Right atrium auricular region (tissue), 2 donors: Measurements from ENCODE around the gene ARVCF. TPM values are rescaled to one million over a fixed set of nuclear protein-coding genes. Genes with fewer than 3 reads are reported as not detected.

Experiments used
- DNase-seq: peaks from one replicate; pipeline ENCODE4 v3.0.0-alpha.2; 2019; ENCODE audit warnings: low spot score
- H3K27ac ChIP-seq, 2 donors: fragments of 200-600 bp; sonication (generic); 1 replicate in 1 of 2; 2 replicates in 1 of 2; pipeline ENCODE4 v1.5.1; 2016 to 2019
- H3K27me3 ChIP-seq, 2 donors: fragments of 200-600 bp; sonication (generic); one replicate each; pipeline versions ENCODE4 v1.5.1 to v1.6.0; 2017 to 2019
- H3K36me3 ChIP-seq: fragments of 200-600 bp; sonication (generic); one replicate; pipeline ENCODE4 v1.5.1; 2016
- H3K4me1 ChIP-seq, 2 donors: fragments of 200-600 bp; sonication (generic); one replicate each; pipeline versions ENCODE4 v1.5.1 to v1.6.0; 2017 to 2019
- H3K4me3 ChIP-seq, 2 donors: fragments of 200-600 bp; sonication (generic); 1 replicate in 1 of 2; 2 replicates in 1 of 2; pipeline ENCODE4 v1.5.1; 2017 to 2019; ENCODE audit warnings: mild to moderate bottlenecking in 1 of 2, moderate library complexity in 1 of 2
- H3K9me3 ChIP-seq, 2 donors: fragments of 200-600 bp; sonication (generic); one replicate each; pipeline ENCODE4 v1.5.1; 2019
- CTCF ChIP-seq, 2 donors: fragments of 200-600 bp; sonication (generic); IDR thresholded peaks; one replicate each; pipeline ENCODE4 v1.5.1; 2019; ENCODE audit warnings: antibody characterized with exemption in 2 of 2
- total RNA-seq, 2 donors: library from RNA; depleted of rRNA; stranded (reverse); fragments of >200 nt; gene quantifications; one replicate each; pipeline ENCODE4 v1.1.0, GENCODE V29; 2016

ARVCF gene
- total RNA-seq, 2 donors from 2014 or later, result 16.7 to 35.8 TPM

GRCh38 chr22:20022978-20023613 lies 6.5 kb upstream of the ARVCF start:
- Histone ChIP-seq H3K36me3 (peaks cover 6% of the 10 kb centered on the region), H3K4me1 (peaks cover 0 to 41% of the 10 kb centered on the region in 2 donors), H3K27me3 (no peaks in the 10 kb centered on the region), H3K27ac (peak overlapping the region; percentile 95 to 99), H3K4me3 (no peak overlapping the region), H3K9me3 (no peaks in the 10 kb centered on the region)
- DNase-seq, result no peak
- TF ChIP-seq CTCF (IDR thresholded peaks at IDR 0.05), result no peak

DNA sequence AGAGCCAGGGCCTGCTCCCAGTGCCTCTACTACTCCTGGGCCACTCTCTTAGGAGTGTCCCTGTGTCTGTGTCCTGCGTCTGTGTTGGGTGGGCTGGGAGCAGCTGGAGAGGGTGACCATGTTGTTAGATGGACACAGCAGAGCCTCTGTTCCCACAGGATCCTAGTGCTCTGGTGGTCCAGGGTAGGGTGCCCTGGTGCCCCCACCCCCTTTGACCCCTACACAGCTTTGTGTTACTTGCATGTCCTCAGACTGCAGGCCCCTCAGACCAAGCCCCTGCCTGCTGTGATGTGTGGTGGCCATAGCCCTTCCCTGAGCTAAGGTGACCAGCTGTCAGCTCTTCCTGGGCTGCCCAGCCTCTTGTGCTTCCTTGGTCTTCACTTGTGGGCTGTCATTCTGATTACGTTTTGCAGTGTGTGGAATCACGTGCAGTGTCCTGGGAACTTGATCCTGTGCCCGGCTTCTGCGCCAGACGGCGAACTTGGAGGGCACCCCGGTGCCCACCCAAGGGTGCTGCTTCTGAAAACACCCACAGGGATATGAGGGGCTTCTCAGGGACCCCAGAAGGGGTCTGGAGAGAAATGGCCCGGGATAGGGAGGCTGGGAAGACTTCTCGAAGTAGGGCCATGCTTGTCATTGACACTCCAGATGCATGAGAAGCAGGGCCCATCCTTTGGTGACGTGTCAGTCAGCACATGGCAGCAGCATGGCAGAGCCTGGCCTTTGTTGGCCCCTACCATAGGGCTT lies 5.8 kb upstream of the ARVCF start:
- Histone ChIP-seq H3K36me3 (peaks cover 6% of the 10 kb centered on the region), H3K4me3 (peak overlapping the region; percentile 1 to 93), H3K27ac (peak overlapping the region; percentile 95 to 99), H3K27me3 (no peaks in the 10 kb centered on the region), H3K4me1 (peaks cover 0 to 42% of the 10 kb centered on the region in 2 donors), H3K9me3 (no peaks in the 10 kb centered on the region)
- TF ChIP-seq CTCF (IDR thresholded peaks at IDR 0.05), result no peak
- no peak for DNase-seq

DNA sequence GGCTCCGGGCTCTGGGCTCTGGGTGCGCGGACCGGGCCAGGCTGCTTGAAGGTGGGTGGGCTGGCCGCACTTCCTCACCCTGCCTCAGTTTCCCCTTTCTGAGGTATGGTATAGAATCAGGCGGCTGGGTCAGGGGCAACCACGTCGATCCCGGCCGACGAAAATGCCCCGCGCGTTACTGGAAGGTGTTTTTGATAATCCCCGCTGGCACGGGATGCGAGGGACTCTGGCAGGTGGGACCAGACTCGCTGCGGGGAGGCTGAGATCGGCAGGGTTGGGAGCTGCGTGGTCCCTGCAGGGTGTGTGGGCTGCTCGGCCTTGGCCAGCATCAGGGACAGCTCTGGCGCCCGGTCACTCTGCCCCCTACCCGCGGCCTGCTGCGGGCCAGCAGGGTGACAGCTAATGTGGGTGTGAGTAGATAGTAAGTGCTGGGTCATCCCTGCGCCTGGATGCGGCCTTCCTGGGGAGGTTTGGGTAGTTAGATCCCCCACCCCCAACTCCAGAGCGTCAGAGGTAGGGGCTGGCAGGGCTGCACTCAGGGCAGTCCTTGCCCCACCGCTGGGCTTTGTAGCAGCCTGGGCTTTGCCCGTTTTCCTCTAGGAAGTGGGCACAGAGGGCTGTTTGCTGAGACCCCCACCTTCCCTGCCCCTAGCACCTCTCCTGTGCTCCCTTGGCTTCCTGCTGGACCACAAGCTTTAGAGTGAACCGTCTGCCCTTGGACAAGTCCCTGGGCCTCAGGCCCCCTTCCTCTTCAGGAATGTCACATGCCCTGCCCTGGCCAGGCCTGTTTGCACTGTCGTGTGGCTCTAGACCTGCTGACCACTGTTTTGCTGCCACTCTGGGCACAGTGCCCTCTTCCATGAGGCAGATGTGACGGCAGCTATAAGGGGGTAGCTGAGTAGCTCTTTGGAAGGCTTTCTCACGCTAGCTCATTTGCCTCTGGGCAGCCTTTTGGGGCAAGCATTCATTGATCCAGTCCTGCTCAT lies 4.9 kb upstream of the ARVCF start:
- no peak for TF ChIP-seq CTCF (IDR thresholded peaks at IDR 0.05)
- H3K4me1 ChIP-seq, result peaks cover 0 to 48% of the 10 kb centered on the region in 2 donors
- H3K36me3 ChIP-seq, result peaks cover 6% of the 10 kb centered on the region
- H3K9me3 ChIP-seq, result no peaks in the 10 kb centered on the region
- H3K27ac ChIP-seq, result peak overlapping the region; percentile 95 to 99
- H3K27me3 ChIP-seq, result no peaks in the 10 kb centered on the region
- DNase-seq, result peak; percentile 82
- peak overlapping the region; percentile 93 to 99 for H3K4me3 ChIP-seq

GRCh38 chr22:20020533-20021195 lies 4.0 kb upstream of the ARVCF start, which contains the start of gene TANGO2:
TSS of gene TANGO2 (plus strand) at chr22:20021110. CDS start at chr22:20036799, 15,689 bp downstream.
- peak within 1 kb of the TSS; percentile 93 to 99 for H3K4me3 ChIP-seq
- H3K27ac ChIP-seq, result peak within 1 kb of the TSS; percentile 95 to 99
- peak; percentile 91 for DNase-seq
- peaks cover 0 to 53% of the 10 kb centered on the region in 2 donors for H3K4me1 ChIP-seq
- no peaks in the 10 kb centered on the region for H3K27me3 ChIP-seq
- no peak for TF ChIP-seq CTCF (IDR thresholded peaks at IDR 0.05)
- no peaks in the 10 kb centered on the region for H3K9me3 ChIP-seq
- H3K36me3 ChIP-seq, result peaks cover 6% of the 10 kb centered on the region
